KG1 (cell line): Measurements from ENCODE around the gene CLTCL1.
"Not testable (repeated sequence)": the region's sequence is repeated elsewhere in the genome, so short reads cannot be mapped to it uniquely, and the experiment has no call there.

Experiments
- DNase-seq: peaks from one replicate; lab custom pipeline; 2025; lab: John Stamatoyannopoulos, UW

CLTCL1 gene

GRCh38 chr22:19291580-19292457 lies at the start of gene CLTCL1:
CLTCL1 (minus strand) TSS chr22:19291719; CDS start chr22:19291641, 78 bp downstream.
- DNase-seq, result peak; percentile 64

GRCh38 chr22:19337137-19337536 lies 45.6 kb upstream of the CLTCL1 start:
- no peak for DNase-seq

GRCh38 chr22:19336133-19337075 lies 44.9 kb upstream of the CLTCL1 start:
- DNase-seq, result no peak

- DNase-seq, result no peak
These were observed 40.5 kb upstream of the CLTCL1 start for GRCh38 chr22:19331975-19332374.

GRCh38 chr22:19331474-19331873 lies 40.0 kb upstream of the CLTCL1 start:
- no peak for DNase-seq

- DNase-seq, result no peak
These were observed 39.4 kb upstream of the CLTCL1 start for GRCh38 chr22:19330865-19331418.

- DNase-seq, result not testable (repeated sequence)
These were observed 38.7 kb upstream of the CLTCL1 start for GRCh38 chr22:19330205-19330604.

- no peak for DNase-seq
These were observed 37.9 kb upstream of the CLTCL1 start for GRCh38 chr22:19329454-19329853.

- DNase-seq, result no peak
These were observed 33.9 kb upstream of the CLTCL1 start for GRCh38 chr22:19325296-19325948.

GRCh38 chr22:19323420-19323819 lies 31.9 kb upstream of the CLTCL1 start:
- not testable (repeated sequence) for DNase-seq

- DNase-seq, result no peak
These were observed 30.2 kb upstream of the CLTCL1 start for GRCh38 chr22:19321757-19322156.

- DNase-seq, result not testable (repeated sequence)
These were observed 28.6 kb upstream of the CLTCL1 start for GRCh38 chr22:19320136-19320535.

GRCh38 chr22:19319281-19319680 lies 27.8 kb upstream of the CLTCL1 start:
- DNase-seq, result no peak

GRCh38 chr22:19317865-19318264 lies 26.3 kb upstream of the CLTCL1 start:
- no peak for DNase-seq

- DNase-seq, result no peak
These were observed 16.4 kb upstream of the CLTCL1 start for GRCh38 chr22:19307872-19308271.

- not testable (repeated sequence) for DNase-seq
These were observed 15.0 kb upstream of the CLTCL1 start for GRCh38 chr22:19306535-19306934.

- no peak for DNase-seq
These were observed 13.0 kb upstream of the CLTCL1 start for GRCh38 chr22:19304547-19304946.

GRCh38 chr22:19303785-19304184 lies 12.3 kb upstream of the CLTCL1 start:
- DNase-seq, result no peak

GRCh38 chr22:19295733-19296132 lies 4.2 kb upstream of the CLTCL1 start:
- DNase-seq, result no peak

GRCh38 chr22:19292458-19293230 lies 1.1 kb upstream of the CLTCL1 start:
- DNase-seq, result no peak

- no peak for DNase-seq
These were observed 320 bp downstream of the CLTCL1 start for GRCh38 chr22:19291218-19291579.
